Choroid plexus epithelial cell (primary cell): Measurements from ENCODE around the gene NKPD1.

Experiments used
- DNase-seq: peaks from one replicate; pipeline ENCODE4 v3.0.0-alpha.2; 2010; ENCODE audit warnings: low read depth
- H3K4me3 ChIP-seq: 2 replicates; pipeline ENCODE4 v1.5.1; 2011; ENCODE audit warnings: low read depth, mild to moderate bottlenecking, control low read depth, low read length, moderate library complexity
- TF ChIP-seq, protein P1 (sequence below): conservative IDR thresholded peaks from 2 replicates; pipeline ENCODE4 v1.5.1; 2011; ENCODE audit warnings: low read depth, mild to moderate bottlenecking, control low read depth, inconsistent platforms, low read length, moderate library complexity

NKPD1 gene

DNA sequence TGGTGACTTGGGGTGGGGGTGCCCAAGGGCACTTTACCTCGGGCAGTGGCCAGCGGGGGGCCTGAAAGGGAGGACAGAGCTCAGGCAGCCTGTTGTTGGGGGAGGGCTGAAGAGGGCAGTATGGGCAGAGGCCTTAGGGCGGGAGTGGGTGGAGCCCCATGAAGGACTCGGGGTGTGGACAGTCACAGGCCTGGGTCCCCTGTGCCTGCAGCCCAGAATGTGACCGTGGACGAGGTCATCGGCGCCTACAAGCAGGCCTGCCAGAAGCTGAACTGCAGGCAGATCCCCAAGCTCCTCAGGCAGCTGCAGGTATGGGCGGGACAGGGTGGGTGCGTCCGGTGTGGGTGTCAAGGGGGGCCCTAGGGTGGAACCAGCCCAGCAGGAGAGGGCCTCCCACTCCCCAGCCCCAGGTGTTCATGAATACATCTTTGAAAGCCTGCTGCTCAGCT, 22.5 kb downstream of the NKPD1 start:
- TF ChIP-seq, protein P1, sequence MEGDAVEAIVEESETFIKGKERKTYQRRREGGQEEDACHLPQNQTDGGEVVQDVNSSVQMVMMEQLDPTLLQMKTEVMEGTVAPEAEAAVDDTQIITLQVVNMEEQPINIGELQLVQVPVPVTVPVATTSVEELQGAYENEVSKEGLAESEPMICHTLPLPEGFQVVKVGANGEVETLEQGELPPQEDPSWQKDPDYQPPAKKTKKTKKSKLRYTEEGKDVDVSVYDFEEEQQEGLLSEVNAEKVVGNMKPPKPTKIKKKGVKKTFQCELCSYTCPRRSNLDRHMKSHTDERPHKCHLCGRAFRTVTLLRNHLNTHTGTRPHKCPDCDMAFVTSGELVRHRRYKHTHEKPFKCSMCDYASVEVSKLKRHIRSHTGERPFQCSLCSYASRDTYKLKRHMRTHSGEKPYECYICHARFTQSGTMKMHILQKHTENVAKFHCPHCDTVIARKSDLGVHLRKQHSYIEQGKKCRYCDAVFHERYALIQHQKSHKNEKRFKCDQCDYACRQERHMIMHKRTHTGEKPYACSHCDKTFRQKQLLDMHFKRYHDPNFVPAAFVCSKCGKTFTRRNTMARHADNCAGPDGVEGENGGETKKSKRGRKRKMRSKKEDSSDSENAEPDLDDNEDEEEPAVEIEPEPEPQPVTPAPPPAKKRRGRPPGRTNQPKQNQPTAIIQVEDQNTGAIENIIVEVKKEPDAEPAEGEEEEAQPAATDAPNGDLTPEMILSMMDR = no peak
- H3K4me3 ChIP-seq = no peak overlapping the region
- no peak for DNase-seq

DNA sequence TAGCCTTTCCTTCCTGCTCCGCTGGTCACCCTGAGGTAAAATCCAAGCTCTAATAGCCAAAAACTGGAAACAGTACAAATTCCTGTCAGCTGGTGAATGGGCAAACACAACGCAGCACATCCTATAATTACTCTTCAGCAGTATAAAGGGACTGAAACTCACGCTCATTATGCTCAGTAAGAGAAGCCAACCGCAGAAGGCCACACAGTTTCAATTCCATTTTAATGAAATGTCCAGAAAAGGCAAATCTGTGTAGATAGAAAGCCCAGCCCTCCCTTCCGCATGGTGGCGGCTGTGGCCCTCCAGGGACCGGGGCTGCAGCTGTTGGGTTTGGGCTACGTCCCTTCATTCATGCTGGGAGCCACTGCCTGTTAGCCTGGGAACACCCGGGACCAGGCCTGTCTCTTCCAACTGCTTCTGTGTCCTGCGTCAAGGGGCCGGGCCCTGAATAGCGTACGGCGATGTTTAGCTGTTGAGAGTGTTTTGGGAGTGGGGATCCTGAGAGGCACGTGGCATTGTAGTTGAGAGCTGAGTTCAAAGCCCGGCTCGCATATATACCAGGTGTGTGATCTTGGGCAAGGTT, 23.5 kb downstream of the NKPD1 start:
- DNase-seq = no peak
- H3K4me3 ChIP-seq = no peak overlapping the region
- TF ChIP-seq, protein P1 = no peak

DNA sequence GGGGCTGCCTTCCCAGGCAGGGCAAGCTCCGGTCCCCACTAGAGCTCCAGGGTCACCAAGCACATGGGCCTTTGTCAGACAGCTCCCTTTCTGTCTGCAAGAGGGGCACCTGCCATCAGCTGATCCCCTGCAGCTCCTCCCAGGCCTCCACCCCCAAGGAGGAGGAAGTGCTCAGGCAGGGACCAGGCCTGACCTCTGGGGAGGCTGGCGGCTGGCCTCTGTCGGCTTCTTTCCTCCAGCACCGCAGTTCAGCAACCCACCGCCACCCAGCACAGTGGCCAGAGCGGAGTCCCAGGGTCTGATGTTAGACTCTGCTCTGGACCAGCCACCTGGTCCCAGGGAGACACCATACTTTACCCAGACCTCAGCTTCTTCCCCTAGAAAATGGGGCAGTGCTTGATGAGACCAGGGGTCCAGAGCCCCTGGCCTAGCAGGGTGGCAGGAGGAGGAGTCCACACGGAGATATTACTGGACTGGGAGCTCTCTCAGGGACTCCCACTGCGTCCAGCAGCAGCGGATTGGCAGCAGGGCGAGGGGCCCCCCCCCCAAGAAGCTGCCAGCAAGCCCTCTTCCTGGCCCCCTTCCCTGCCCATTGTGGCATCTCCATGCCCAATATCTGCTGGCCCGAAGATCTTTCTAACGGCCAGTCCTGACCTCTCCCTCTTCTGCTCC, 24.1 kb downstream of the NKPD1 start:
- no peak for DNase-seq
- TF ChIP-seq, protein P1 = no peak
- H3K4me3 ChIP-seq = no peak overlapping the region

DNA sequence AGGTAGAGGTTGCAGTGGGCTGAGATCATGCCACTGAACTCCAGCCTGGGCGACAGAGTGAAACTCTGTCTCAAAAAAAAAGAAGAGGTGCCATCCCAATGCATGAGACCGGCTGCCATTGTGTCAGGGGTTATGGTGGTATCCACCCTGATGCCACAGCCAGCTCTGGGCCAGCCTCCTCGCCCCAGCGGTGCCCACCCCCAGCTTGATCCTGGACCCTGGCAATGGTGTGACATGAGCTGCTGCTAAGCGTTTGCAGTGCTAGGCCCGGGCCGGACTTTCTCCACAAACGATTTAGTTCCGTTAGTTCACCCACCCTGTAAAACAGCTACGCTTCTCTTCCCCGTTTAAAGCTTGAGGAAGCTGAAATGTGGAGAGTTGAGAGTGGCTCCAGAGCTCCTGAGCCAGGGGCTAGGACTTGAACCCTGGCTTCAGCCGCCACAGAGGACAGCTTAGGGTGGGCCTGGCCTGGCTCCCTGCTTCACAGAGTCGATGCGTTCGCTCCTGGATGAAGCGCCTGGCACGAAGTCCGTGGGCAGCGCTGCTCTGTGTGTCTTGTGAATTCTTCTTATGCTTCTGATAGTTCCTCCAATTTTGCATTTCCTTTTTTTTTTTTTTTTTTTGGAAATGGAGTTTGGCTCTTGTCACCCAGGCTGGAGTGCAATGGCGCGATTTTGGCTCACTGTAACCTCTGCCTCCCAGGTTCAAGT, 25.5 kb downstream of the NKPD1 start:
- TF ChIP-seq, protein P1 = no peak
- no peak for DNase-seq
- no peak overlapping the region for H3K4me3 ChIP-seq

DNA sequence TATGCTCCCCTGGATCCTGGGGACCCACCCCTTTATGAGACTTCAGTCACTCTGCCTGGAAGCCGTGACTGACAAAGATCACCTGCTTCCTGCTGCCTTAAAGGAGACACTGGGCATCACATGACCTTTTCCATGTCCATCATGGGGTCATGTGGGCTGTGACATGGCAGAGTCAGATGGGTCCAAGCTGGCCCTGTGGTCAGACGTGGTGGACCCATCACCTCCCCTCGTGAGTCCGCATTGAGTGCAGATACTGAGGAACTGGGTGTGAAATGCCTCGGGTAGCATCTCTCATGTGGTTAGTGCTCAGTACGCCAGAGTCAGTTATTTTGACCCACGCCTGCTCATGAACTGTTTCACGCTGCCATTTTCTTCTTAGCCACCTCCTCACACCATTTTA, 27.1 kb downstream of the NKPD1 start:
- DNase-seq = no peak
- TF ChIP-seq, protein P1 = no peak
- no peak overlapping the region for H3K4me3 ChIP-seq

DNA sequence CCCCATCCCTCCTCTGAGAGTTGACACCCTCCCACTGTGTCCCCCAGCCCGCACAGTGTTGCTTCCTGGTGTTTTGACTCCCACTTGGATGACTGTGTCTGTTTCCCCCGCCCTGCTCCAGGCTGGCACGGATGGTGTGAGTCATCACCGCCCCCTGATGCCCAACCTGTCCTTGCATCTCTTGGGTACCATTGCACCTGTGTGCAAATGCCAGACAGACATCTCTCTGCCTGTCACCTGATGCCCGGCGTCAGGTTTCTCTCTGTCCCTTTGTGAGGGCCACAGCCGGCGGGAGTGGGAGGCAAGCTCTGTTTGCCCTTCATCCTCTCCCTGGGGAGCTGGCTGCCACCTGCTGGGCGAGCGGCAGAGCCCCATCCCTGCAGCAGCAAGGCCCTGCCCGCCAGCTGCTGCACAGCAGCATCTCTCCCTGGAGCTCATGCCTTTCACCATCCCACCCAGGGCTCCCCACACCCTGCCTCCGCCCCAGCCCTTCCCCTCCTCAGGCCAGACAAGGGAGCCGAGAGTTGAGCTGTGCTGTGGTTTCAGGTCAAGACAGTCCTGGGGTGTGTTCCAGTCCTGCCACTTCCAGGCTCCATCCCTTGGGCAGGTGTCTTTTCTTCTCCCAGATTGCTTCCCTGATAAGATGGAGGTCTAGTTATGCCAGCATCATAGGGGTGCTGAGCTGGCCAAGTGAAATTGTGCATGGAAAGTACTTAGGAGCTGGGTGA, 29.7 kb downstream of the NKPD1 start:
- H3K4me3 ChIP-seq = no peak overlapping the region
- peak; percentile 24 for DNase-seq
- TF ChIP-seq, protein P1 = peak; percentile 32
